ENCODE results near the gene HOXB7.
A peak's percentile ranks its signal among the peaks of the same experiment; 100 is the strongest.

Gene HOXB7

GRCh38 chr17:48636177-48637018 is 25.6 kb upstream of the HOXB7 start:
- DNase-seq = peak; percentile 26

DNA sequence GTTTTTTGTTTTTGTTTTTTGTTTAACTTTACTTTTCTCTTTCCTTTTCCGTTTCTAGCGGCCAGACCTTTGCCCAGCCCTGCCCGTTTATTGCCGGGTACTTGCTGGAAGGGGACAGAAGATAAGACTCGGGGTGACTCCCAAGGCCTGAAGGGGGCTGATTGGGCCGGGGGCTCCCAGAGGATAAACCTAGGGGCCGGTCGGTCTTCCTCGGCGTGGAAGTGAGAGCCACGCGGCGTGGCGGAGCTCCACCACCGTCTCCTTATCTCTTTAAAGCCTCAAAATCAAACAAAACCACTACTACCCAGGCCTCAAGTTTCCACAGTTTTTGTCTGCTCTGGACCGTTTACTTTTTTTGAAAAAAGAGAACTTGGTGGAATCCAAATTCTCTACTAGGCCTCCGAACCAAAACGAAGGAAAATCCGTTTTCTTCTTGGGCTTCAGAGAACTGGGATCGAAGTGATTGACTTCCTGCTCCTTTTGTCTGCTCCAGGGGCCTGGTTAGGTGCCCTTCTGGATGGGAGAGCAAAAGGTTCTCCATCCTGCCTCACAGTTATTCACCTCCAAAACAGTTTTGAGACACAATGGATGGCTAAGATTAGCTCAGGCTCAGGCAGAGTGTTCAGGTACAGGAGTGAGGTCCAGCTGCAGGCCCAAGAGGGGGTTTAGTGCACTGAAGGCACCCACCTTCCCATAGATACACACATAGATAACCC is 23.8 kb upstream of the HOXB7 start:
- no peak for DNase-seq

- no peak for DNase-seq
Measured at GRCh38 chr17:48633266-48633677, 22.5 kb upstream of the HOXB7 start.

GRCh38 chr17:48632579-48633265 is 21.9 kb upstream of the HOXB7 start:
- no peak for DNase-seq

GRCh38 chr17:48631693-48632578 is 21.1 kb upstream of the HOXB7 start:
- no peak for DNase-seq

DNA sequence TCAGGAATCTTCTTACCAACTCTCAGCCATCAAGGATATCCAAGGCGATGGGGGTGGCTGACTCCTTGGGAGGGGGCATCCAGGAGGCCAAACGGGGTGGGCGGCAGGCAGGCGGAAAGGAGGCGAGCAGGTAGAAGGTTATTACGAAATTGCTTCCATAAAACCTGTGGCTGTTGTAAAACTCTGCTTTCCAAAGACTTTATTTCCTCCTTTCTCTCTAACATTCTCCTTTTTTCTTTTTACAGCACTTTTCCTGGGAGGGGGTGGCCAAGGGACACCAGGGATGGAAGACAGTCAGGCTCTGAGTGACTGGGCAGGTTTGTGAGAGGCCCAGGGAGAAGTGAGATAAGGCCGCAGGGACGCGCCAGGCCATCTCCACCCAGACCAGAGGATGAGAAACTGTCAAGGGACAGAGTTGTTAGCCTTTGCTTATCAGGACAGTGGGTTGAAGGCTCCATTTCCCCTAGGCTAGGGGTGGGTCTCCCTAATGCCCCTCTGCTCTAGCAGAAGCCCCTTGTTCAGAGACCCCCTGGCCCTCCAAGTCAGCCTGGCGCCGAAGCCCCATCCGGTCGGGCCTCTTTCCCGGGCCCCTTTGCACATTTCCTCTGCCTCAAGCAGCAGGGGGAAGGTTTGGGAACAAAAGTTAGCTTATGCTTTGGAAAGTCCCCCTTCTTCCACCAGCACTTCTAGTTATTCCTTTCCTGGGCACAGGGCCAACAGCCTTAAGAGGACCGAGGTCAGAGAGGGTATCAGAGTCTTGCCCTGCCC is 20.3 kb upstream of the HOXB7 start:
- DNase-seq = no peak

GRCh38 chr17:48630009-48630924 is 19.4 kb upstream of the HOXB7 start:
- no peak for DNase-seq

DNA sequence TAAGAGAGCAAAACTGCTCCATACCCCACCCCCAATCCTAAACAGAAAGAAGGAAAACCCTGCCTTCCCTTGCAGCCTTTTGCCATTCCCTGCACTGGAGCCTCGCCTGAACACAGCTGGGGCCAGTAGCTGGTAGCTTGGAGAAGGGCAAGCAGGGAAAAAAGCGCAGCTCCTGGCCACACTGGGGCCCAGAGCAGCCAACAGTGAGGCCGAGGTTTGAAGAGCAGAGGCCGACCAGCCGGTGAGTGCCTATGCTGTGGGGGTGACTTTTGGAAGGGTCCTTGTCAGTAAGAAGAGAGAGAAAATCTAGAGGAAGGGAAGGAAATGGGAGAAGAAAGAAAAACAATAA is 18.6 kb upstream of the HOXB7 start:
- DNase-seq = no peak

DNA sequence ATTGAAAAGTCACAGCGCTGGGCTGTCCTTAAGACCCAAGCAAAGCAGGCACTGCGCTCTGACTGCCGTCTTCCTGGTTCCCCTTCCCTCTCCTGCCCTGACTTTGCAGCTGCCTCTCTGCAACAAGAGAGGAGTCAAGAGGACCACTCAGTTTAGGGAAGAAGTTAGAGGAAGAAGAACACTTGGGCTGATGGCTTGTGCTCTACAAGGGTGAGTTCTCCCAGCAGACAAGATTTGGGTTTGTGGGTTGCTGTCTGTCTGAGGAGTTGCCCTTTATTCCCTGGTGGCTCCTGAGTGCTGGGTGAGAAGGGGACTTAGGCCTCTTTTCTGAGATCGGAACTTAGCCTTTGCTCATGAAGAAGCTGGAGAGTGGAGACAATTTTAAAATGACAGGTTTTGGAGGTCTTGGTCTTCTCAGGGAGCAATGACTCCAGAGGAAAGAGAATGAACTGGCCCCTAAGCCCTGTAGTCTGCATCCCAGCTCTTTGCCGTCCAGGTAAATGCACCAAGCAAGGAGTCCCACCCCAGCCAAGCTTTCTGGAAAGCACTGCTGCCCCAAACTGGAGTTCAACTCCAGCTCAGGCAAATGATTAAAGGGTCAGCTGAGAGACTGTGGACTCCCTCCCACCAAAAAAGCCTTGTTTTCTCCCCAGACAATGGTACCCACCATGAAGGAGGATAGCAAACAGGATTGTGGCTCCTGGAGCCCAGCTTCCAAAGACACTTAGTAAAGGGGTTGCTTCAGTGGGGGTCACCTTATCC is 18.0 kb upstream of the HOXB7 start:
- DNase-seq = no peak

- no peak for DNase-seq
Measured at GRCh38 chr17:48627623-48628521, 17.1 kb upstream of the HOXB7 start.

DNA sequence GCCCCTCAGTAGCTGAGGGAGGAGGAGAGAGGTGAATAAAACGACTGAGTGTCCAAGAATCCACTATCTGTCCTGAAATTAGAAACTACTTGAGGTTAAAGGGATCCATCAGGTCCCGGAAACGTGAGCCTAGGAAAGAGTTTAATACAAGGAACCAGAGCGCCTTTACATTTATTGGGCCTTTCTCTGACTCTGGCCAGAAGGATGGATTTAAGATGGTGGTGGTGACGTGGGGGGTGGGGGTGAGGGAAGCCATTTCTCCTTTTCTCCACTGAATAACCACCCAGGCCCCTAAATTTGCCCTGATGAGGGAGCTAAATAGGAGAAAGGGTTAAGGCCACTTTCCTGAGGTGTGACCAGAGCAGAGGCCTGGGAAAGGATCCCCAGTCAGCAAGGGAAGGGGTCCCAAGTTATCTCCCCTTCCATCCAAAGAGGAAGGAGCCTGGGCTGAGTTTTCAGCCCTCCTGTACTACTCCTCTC is 16.3 kb upstream of the HOXB7 start:
- no peak for DNase-seq

DNA sequence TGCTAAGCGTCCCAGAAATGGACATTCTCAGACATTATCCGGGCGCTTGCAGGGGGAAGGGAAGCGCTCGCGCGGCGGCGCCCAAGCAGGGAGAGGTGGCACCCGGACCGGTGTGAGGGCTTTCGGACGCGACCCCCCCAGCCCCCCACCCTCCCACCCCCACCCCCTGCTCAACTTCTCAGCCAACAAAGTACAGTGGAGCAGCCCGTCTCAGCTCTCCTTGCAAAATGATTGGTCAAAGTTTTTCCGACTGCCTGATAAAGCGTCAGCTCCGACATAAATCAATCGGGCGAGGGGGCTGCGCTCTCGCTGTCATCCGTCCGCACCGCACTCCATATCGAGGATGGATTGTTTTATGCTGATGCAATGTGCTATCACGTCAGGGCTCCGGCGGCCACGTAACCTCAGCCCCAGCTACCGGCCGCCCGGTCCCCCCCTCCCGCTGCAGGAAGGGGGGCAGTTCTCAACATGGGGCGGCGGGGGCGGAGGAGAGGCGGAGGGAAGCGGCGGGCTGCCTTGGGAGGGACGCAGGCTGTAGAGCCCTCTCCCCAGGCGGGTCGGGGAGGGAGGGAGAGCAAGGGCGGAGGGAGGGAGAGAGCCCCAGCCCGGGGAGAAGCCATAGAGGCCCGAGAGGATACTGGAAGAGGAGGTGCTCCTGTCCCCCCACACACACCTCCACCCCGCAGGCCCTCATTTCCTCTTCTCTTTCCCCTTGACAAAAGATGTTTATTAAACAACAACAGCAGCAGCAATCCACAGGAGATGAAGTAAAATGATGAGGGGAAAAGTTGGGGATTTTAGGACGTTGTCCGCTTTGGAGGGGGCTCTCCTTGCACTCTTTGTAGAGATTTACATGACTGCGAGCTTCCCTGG is 15.7 kb upstream of the HOXB7 start, which contains the start of gene HOXB9:
TSS of gene HOXB9 (minus strand) at position 114 of the 873 bp plus-strand sequence. CDS start at position 25, 89 bp downstream.
- DNase-seq = no peak

- no peak for DNase-seq
Measured at GRCh38 chr17:48625495-48626244, 14.9 kb upstream of the HOXB7 start.

DNA sequence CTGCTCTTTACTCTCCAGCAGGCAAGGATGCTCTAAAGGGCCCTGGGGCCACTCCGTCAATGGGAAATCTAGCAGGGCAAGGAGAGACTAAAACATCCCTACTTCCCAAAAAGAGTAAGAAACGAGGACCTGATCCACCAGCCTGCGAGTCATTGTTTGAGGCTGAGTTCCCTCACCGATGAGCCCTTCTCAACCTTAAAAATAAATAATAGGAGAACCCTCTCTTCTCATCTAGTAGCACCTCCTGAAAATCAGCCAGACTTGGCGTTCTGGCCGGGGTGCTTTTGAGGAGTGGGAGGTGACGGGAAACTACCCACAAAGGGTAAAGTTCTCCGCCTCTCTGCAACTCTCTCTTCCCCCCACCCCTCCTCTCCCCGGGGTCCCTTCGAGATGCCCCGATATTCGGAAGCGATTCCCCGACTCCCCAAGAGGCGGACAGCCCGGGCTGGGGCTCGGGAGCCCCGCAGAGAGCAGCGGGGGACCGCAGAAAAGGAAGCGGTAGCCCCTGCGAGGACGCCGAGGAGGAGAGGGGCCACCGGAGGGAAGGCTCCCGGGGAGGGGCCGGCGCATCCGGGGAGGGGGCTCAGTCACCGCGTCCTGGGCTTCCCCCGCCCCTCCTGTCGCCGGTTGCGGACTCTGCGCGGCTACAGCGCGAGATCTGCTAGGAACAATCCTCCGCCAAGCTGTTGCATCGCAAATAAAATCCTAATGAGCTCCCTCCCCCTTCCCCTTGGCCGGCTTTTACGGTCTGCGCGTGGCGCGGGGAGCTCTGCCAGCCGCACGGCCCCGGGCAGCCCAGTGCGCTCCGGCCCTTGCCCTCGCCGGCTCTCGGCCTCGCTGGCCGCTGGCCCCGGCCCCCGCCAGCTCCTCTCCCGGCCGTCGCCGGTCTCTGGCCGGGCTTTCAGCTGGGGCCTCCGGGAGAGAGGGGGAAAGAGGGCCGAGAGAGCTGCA is 14.0 kb upstream of the HOXB7 start:
- DNase-seq = no peak

DNA sequence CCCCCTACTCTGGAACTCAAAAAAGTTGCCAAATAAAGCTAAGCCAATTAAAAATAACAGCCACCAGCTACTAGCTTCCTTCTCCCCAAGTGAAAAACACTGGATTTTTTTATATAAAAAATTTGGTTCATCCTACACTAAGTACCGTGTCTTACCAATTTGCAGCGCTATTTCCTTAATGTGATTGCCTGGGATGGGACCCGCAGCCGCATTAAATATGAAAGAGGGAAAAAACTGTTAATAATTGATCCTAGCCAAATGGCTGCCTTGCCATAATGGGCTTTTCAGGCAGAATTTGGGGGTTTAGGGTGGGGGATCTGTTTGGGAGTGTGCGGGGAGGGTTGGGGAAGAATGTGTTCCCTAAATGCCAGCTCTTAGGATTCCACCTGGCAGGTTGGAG is 13.3 kb upstream of the HOXB7 start:
- no peak for DNase-seq

DNA sequence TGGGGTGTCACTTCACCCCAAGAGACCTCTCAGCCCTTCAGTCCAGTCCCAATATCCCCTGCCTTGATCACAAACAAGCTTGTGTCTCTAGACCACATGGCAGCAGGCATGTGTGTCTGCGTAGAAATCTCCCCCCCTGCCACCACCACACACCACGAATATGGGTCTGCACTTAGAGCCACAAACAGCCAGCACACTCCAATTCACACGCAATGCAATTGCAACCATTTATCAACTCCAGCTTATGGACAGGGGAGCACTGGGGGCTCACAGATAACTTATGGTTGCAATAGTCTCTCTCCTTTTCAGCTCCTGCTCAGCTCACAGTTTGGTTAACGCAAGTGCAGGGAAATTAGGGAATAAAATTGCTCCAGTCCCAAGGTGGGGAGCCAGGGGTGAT is 12.8 kb upstream of the HOXB7 start:
- no peak for DNase-seq
